DND-41 (cell line): Measurements from ENCODE around the gene AMDHD2.
A peak's percentile ranks its signal among the peaks of the same experiment; 100 is the strongest.

ENCODE experiments used
- CTCF ChIP-seq: IDR thresholded peaks from 2 replicates; pipeline ENCODE4 v1.5.1; 2012; ENCODE audit warnings: borderline replicate concordance, low read length, moderate library complexity, mild to moderate bottlenecking; ENCODE audit not compliant: poor library complexity, severe bottlenecking; ENCODE audit errors: extremely low read depth
- EZH2 ChIP-seq: IDR thresholded peaks from 3 replicates; pipeline ENCODE4 v1.6.1; 2012; ENCODE audit warnings: borderline replicate concordance, low read depth, mild to moderate bottlenecking, moderate library complexity, low read length, inconsistent platforms; ENCODE audit not compliant: severe bottlenecking

GRCh38 chr16:2474877-2475412 is 45.2 kb upstream of the AMDHD2 start, which contains the start of gene TBC1D24:
- TF ChIP-seq CTCF = peak; percentile 2
- TF ChIP-seq EZH2 = no peak
